Loucy (cell line): Measurements from ENCODE around the gene MUC13.

Source experiments
- CTCF ChIP-seq: fragments of 200-600 bp; sonication (generic); conservative IDR thresholded peaks from 2 replicates; pipeline ENCODE4 v1.5.1; 2014; ENCODE audit warnings: mild to moderate bottlenecking, antibody characterized with exemption, low read length
- EZH2phosphoT487 ChIP-seq: fragments of 200-600 bp; IDR thresholded peaks from 2 replicates; pipeline ENCODE4 v1.6.1; 2018; ENCODE audit warnings: antibody characterized with exemption, mild to moderate bottlenecking, moderate library complexity, borderline replicate concordance

DNA sequence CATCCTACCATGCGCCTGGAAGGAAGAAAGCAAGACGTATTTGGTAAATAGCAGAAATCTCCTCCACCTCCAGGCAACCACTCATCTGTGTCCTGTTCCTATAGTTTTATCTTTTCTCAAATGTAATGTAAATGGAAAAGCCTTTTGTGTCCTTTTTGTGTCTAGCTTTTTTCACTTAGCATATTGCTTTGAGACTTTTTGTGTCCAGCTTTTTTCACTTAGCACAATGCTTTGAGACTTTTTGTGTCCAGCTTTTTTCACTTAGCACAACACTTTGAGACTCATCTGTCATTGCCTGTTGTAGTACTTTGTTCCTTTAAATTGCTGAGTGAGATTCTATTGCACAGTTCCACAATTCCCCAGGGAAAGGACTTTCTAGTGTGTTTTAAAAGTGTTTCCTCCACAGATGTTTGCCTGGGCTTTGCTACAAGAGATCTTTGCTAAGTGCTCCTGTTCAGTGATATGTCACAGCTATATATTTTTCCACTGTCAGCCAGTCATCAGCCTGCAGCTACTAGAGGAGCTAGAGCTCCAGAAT, 27.9 kb upstream of the MUC13 start:
- TF ChIP-seq CTCF = no peak
- no peak for TF ChIP-seq EZH2phosphoT487
